ENCODE results near the gene DNAH11. TPM values are rescaled to one million over a fixed set of nuclear protein-coding genes. Genes with fewer than 3 reads are reported as not detected.

DNAH11 gene
- total and polyA plus RNA-seq, 9 of the 15 experiments (the other 6 are each of a cell fraction or from before 2014, with no cell fraction given): under 0.01 TPM; not detected in 7

DNA sequence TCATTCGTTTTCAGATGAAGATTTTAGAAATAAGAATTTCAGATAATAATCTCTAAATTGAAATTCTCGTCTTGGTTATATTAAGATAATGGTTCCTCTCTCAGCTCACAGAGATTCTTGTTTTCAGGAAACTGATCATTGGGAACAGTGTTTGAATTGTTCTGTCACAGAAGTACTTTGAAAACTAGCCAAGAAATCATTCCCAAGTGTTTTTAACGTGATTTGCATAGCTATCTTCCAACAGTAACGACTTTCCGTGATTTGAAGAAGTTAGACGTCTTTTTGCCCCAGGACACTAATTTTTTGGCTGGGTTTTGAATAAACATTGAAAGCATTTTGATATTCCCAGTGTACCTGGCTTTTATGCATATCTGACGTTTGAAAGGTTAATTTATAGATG lies 286.9 kb downstream of the DNAH11 start:
- no peaks in the 10 kb centered on the region for H4K20me1 ChIP-seq (replicated peaks; ENCODE audit: control insufficient read depth, insufficient read depth, low read length)
- H3K9me3 ChIP-seq (replicated peaks; ENCODE audit: control insufficient read depth, insufficient read depth, low read depth, low read length): no peaks in the 10 kb centered on the region
- no peak for ATAC-seq
- H2AFZ ChIP-seq (ENCODE audit: low read depth, low read length): no peak overlapping the region
- H3K4me1 ChIP-seq (replicated peaks in 1 of 2; ENCODE audit: control insufficient read depth in 2 of 2, insufficient read depth in 2 of 2, low read length in 2 of 2): no peaks in the 10 kb centered on the region
- 0% methylated on average over 7 of the region's 7 CpGs for WGBS (ENCODE audit: insufficient coverage, low coverage, missing lambda C conversion rate)
- intact Hi-C loops (cut with micrococcal nuclease) (no loop called here), in situ Hi-C loops (cut with MboI) (no loop called here)
- H3K9me1 ChIP-seq (ENCODE audit: control insufficient read depth, insufficient read depth, low read length): no peaks in the 10 kb centered on the region
- CTCF ChIA-PET (ENCODE audit: low intra/inter-chr PET ratio): no interaction called here
- POLR2A ChIA-PET: no interaction called here
- H3K9ac ChIP-seq (ENCODE audit: insufficient read depth in 1 of 2, low read depth in 2 of 2, low read length in 2 of 2): no peak overlapping the region
- FAIRE-seq: no peak
- BruUV-seq (replicated peaks): no TSS peak
- DNase-seq (ENCODE audit: extremely low read depth in 1 of 4, low spot score in 3 of 4): no peak
- no peak overlapping the region for H3K4me2 ChIP-seq (ENCODE audit: insufficient read depth, low read length)
- no peaks in the 10 kb centered on the region for H3K36me3 ChIP-seq (ENCODE audit: control insufficient read depth, insufficient read depth, low read length)
- TF ChIP-seq ZFP30 (CRISPR knock-in tag; IDR thresholded peaks at IDR 0.05; ENCODE audit: borderline replicate concordance) (no peak), LARP7 (IDR thresholded peaks at IDR 0.05) (no peak), HDAC2 (IDR thresholded peaks at IDR 0.05) (no peak), POLR2B (IDR thresholded peaks at IDR 0.05; ENCODE audit: low read depth, partially characterized antibody) (no peak), FUS (optimal IDR thresholded peaks at IDR 0.05; ENCODE audit: low read depth, low read length) (no peak), BMI1 (IDR thresholded peaks at IDR 0.05; ENCODE audit: low read length) (no peak), RBM17 (IDR thresholded peaks at IDR 0.05; ENCODE audit: borderline replicate concordance, low read depth, low read length) (no peak)
- TF ChIP-seq, protein P1, sequence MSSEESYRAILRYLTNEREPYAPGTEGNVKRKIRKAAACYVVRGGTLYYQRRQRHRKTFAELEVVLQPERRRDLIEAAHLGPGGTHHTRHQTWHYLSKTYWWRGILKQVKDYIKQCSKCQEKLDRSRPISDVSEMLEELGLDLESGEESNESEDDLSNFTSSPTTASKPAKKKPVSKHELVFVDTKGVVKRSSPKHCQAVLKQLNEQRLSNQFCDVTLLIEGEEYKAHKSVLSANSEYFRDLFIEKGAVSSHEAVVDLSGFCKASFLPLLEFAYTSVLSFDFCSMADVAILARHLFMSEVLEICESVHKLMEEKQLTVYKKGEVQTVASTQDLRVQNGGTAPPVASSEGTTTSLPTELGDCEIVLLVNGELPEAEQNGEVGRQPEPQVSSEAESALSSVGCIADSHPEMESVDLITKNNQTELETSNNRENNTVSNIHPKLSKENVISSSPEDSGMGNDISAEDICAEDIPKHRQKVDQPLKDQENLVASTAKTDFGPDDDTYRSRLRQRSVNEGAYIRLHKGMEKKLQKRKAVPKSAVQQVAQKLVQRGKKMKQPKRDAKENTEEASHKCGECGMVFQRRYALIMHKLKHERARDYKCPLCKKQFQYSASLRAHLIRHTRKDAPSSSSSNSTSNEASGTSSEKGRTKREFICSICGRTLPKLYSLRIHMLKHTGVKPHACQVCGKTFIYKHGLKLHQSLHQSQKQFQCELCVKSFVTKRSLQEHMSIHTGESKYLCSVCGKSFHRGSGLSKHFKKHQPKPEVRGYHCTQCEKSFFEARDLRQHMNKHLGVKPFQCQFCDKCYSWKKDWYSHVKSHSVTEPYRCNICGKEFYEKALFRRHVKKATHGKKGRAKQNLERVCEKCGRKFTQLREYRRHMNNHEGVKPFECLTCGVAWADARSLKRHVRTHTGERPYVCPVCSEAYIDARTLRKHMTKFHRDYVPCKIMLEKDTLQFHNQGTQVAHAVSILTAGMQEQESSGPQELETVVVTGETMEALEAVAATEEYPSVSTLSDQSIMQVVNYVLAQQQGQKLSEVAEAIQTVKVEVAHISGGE (CRISPR knock-in tag; IDR thresholded peaks at IDR 0.05): no peak
- no peaks in the 10 kb centered on the region for H3K79me2 ChIP-seq (ENCODE audit: control insufficient read depth, insufficient read depth, low read length)
- no peak overlapping the region for H3K27ac ChIP-seq (ENCODE audit: extremely low read depth, low read depth, low read length)
- no peaks in the 10 kb centered on the region for H3K27me3 ChIP-seq (ENCODE audit: control insufficient read depth in 2 of 2, insufficient read depth in 2 of 2, low read length in 2 of 2)
- no peak overlapping the region for H3K4me3 ChIP-seq

All from K562 (cell line).